ENCODE results near the gene MAGI1.

DNA sequence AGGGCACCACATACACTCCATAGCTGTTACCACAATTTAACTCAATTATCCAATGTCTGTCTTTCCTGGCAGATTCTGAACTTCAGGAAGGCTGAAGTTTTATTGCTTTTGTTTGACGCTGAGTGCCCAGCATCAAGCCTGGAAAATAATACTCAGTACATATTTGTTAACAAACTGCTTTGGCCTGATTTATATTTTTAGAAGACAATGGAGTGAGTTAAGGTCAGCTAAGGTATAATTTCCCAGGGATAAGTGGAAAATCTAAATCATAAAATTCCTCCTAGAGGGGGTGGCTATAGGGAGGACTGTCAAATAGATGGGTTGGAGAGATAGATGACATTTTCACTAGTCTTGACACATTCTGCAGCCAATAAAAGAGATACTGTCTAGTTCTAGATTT lies 691.6 kb downstream of the MAGI1 start:
- no peak for TF ChIP-seq CTCF (IDR thresholded peaks at IDR 0.05)
- TF ChIP-seq POLR2A (IDR thresholded peaks at IDR 0.05), result no peak

Data from vagina (tissue), 2 donors.